HepG2 (cell line): ENCODE measurements around the gene PITX3.

Source experiments
- BHLHE40 ChIP-seq: IDR thresholded peaks from 2 replicates; pipeline ENCODE4 v1.6.1; 2011; ENCODE audit warnings: low read length, improper control_type of control experiment
- HDAC2 ChIP-seq: sonication (generic); formaldehyde crosslinking; IDR thresholded peaks from 2 replicates; pipeline ENCODE4 v1.4.0; 2020; ENCODE audit warnings: missing genetic modification reagents
- MAX ChIP-seq: IDR thresholded peaks from 2 replicates; pipeline ENCODE4 v1.6.1; 2012; ENCODE audit warnings: inconsistent platforms
- POLR2A ChIP-seq, 2 experiments: IDR thresholded peaks; 2 replicates each; pipeline ENCODE4 v1.6.1; 2011; ENCODE audit warnings: low read depth in 2 of 2, low read length in 2 of 2, mild to moderate bottlenecking in 1 of 2, moderate library complexity in 1 of 2; ENCODE audit not compliant: insufficient read depth in 1 of 2
- ZNF17 ChIP-seq: sonication (generic); formaldehyde crosslinking; IDR thresholded peaks from 2 replicates; pipeline ENCODE4 v1.5.0; 2020; ENCODE audit warnings: mild to moderate bottlenecking, missing genetic modification reagents

GRCh38 chr10:102220612-102221011, 20.7 kb downstream of the PITX3 start:
- TF ChIP-seq POLR2A (IDR thresholded peaks at IDR 0.05; ENCODE audit: insufficient read depth in 1 of 2, low read depth in 2 of 2, low read length in 2 of 2) (no peak), BHLHE40 (no peak), MAX (no peak), HDAC2 (CRISPR knock-in tag) (no peak), ZNF17 (no peak)
